Urothelium cell line (cell line): ENCODE data around the gene TTLL11.

Experiments used
- DNase-seq: peaks from one replicate; pipeline ENCODE4 v3.0.0; 2011; ENCODE audit warnings: low spot score, mixed read lengths
- FAIRE-seq: peaks from 2 replicates; lab custom pipeline; 2011; peaks lifted over from hg19 to GRCh38; lab: Jason Lieb, UNC

The TTLL11 gene

GRCh38 chr9:121840838-121841760 lies 252.0 kb downstream of the TTLL11 start:
- no peak for DNase-seq
- no peak for FAIRE-seq

DNA sequence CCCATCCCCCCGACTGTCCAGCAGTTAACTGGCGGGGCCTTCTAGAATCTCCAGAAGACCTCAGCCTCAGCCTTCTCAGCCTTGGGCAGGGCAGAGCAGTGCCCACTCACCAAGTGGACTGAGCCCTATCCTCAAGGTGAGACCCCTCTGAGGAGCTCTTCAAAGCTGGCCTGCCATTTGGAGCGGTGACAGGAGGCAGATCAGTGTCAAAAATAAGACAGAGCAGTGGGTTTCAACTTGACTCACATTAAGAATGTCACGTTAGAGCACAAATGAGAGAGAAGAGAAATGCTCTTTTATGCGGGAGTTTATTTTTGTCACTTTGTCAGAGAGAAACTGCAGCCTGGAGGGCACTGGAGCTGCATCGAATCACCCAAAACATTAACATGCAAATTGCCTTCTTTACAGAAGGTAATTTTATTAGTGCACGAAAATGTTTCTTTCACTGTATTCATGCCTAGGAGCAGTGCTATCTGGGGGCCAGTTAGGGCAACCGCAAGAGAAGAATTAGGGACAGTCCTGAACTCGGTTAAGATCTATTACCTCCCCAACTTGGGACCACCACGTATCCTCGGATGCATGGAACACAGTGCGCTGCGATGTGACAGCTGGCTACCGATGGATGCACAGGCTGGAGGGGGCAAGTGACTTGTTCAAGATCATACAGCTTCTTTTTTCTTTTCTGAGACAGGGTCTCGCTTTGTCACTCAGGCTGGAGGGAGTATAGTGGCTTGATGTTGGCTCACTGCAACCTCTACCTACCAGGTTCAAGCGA lies 253.2 kb downstream of the TTLL11 start:
- DNase-seq (no peak), FAIRE-seq (no peak)

- FAIRE-seq (no peak), DNase-seq (no peak)
Observed at GRCh38 chr9:121838746-121839669, 254.1 kb downstream of the TTLL11 start.

DNA sequence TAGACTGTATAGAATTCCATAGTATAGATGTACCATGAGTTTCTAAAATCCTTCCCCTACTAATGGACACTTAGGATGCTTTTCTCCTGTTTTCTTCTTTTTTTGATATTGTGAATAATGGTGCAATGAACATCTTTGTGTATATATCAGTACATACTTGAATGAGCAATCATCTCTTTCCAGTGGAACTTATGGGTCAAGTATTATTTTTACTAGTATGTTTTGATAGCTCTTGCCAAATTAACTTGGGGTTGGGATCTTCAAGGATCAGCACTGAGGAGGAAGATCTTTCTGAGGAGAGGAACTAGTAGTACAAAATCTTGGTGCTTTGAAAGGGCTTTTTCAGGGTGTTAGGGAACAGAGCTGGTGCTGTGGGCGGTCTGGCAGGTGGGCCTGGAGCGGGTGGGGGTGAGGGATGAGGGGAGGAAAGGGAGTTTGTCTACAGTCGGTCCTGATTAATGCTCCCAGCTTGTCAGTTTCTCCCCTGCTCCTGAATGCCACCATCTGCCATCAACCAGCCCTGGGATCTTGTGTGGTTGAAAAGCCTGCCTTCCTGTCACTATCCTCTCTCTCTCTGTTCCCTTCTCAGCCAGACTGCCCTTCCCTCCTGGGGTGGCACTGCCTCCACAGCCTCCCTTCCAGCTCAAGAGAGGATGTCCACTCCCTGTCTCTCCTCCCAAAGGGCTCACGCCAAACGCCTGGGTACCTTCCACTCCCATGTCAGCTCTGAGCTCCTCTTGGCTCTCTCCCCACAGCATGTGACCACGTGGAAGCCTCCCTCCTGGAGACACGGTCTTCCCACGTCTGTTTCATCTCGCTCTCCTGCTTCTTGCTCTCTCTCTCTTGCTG lies 255.8 kb downstream of the TTLL11 start:
- no peak for DNase-seq
- FAIRE-seq: no peak

GRCh38 chr9:121836366-121836885 lies 256.7 kb downstream of the TTLL11 start:
- FAIRE-seq: no peak
- DNase-seq: no peak

DNA sequence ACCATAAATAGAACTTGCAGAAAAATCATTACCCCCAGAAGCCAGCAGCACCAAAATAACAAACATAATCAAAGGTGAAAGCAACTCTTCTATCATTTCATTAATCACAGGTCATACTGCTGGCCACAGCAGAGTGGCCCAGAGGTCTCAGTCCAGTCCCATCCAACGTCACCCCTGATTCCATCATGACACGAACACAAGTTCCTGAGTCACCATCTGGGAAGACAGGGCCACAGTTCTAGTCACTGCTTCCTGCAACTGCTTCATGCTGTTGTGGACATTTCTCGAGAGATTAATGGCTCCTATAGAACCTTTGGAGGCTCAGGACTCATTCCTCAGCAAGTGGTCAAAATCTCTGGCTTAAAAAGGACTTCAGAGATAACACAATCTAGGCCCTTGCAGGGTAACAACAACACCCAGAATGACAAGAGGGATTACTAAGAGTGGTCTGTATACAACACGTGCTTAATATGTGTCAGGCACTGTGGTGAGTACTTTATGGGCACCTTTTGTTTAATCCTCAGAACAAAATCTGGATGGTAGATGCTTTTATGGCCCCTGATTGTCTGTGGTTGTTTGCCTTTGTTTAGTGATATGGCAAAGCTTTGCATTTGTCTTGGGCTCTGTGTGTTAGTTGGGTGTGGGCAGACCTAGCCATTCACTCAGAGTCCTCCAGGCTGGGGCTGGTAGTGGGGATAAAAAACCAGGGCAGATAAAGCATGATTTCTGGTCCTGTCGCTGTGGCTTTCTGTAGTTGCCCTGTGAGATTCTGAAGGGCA lies 257.3 kb downstream of the TTLL11 start:
- FAIRE-seq (no peak), DNase-seq (no peak)

DNA sequence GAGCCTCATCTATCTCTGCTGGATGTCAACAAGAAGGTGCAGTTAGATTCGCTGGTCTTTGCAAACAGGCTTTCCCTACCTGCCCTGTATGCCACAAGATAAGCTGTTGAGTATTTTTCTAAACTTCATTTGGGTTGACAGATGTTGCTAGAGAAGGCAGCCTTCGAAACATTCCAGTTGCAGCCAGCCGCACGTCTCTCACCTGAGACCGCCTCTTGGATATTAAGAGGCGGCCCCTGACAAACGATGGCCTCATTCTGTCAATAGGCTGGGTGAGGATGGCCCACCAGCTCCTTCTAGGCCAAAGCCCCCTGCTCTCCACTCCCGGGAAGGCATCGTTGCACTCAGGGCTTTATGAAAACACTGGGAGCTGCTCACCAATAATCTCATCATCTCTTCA lies 260.0 kb downstream of the TTLL11 start:
- no peak for DNase-seq
- FAIRE-seq: no peak

- DNase-seq (no peak), FAIRE-seq (no peak)
Observed at GRCh38 chr9:121831869-121832268, 261.2 kb downstream of the TTLL11 start.

GRCh38 chr9:121830441-121831140 lies 262.5 kb downstream of the TTLL11 start:
- FAIRE-seq (no peak), DNase-seq (no peak)

- FAIRE-seq: no peak
- DNase-seq: no peak
Observed at GRCh38 chr9:121827251-121827967, 265.7 kb downstream of the TTLL11 start.

- no peak for DNase-seq
- FAIRE-seq: no peak
Observed at GRCh38 chr9:121826711-121827110, 266.4 kb downstream of the TTLL11 start.

DNA sequence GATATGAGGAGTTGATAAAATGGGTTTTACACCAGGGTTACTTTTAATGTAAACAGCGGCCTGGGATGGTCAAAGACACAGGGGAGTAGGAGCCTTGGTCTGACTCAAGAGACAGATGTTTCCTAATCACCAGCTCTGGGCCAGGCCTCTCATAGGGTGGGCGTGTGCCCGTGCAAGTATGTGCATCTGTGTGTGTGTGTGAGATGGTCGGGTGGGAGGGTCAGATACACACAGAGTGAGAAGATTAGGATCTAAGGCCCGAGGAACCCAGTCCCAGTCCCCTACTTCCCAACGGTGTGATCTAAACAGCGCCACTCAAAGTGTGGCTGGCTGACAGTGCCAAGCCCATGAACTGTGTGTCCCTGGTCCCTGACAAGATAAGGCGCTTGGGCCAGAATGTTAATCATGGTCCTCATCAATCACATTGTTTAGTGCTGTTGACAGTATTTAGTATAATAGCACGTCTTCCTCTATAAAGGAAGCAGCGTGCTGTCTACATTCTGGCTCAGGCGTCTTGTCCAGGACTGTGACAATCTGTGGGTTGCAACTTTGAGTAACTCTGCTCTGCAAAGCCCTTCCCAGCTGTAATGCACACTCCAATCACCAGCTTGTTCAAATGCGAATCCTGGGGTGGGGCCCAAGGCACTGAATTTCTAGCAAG lies 267.9 kb downstream of the TTLL11 start:
- DNase-seq: no peak
- no peak for FAIRE-seq

DNA sequence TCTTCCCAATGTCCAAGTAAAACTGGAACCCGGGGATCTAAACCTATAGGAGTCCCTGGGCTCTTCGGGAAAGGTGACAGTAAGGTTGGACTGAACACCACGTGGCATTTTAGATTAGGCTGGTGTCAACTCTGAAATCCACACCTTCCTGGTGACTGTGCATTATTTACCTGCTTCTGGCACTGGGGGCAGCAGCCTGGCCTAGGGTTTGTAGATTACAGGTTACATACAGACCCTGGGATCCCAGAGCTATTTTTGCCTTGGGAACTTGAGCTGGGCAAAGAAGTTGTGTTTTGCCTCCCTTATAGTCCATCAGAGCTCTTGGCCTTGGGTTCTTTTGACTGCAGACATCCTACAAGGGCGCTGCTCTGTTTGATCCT lies 268.5 kb downstream of the TTLL11 start:
- FAIRE-seq: no peak

GRCh38 chr9:121823451-121824169 lies 269.5 kb downstream of the TTLL11 start:
- no peak for FAIRE-seq
- no peak for DNase-seq

More for the DNA sequence above, 268.5 kb downstream of the TTLL11 start:
- DNase-seq: no peak

- DNase-seq (no peak), FAIRE-seq (no peak)
Observed at GRCh38 chr9:121822093-121823085, 270.7 kb downstream of the TTLL11 start.
